GM18873 (cell line): ENCODE measurements around the gene NECTIN3.

Source experiments
- ATAC-seq: cut with Tn5 transposase; IDR thresholded peaks from one replicate; pipeline ENCODE4 v1.9.1; 2021; ENCODE audit warnings: mild to moderate bottlenecking, moderate library complexity, moderate number of reproducible peaks; ENCODE audit not compliant: unreplicated experiment, low FRiP score

NECTIN3 gene

GRCh38 chr3:111071257-111072030 lies at the start of gene NECTIN3:
Gene NECTIN3, plus strand, starts transcription at chr3:111071816. Its CDS starts 202 bp downstream, at chr3:111072018.
- no peak for ATAC-seq

DNA sequence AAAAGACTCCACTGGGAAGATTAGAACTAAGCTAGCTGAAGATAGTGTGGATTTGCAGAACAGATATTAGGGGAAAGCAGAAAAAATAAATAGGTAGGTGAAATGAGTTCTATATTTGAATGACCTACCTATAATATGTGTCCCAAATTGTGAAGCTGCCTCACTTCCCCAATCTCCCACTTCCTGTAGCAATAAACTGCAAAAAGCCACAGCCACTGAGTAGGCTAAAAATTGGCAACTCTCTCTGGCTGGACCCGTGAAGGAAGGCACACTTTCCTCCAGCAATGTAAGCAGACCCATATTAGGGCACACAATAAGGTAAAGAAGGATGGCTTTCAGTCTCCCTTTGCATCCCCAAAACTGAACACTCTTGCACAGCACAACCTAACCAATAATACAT lies 43.7 kb upstream of the NECTIN3 start:
- ATAC-seq: no peak

GRCh38 chr3:111031538-111031937 lies 40.1 kb upstream of the NECTIN3 start:
- ATAC-seq: no peak

- ATAC-seq: no peak
These were observed 38.9 kb upstream of the NECTIN3 start for GRCh38 chr3:111032677-111033076.

GRCh38 chr3:111033470-111034050 lies 38.1 kb upstream of the NECTIN3 start:
- no peak for ATAC-seq

DNA sequence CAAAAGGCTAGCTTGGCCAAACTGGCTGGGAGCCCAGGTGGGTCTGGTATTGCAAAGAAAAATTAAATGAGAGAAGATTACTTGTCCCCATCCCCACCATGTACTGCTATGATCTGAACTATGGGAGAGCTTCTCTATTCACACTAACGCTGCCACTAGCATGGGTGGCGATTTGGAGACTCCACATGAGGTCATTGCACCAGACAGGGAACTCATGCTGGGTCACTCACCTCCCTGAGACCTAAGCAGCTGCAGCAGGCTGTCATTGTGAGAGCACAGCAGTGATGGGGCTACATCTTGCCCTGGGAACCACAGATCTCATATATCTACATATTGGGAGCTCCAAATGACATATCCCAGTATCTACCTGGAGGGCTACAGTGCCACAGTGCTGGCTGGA lies 36.3 kb upstream of the NECTIN3 start:
- no peak for ATAC-seq

- ATAC-seq: no peak
These were observed 35.7 kb upstream of the NECTIN3 start for GRCh38 chr3:111035902-111036301.

DNA sequence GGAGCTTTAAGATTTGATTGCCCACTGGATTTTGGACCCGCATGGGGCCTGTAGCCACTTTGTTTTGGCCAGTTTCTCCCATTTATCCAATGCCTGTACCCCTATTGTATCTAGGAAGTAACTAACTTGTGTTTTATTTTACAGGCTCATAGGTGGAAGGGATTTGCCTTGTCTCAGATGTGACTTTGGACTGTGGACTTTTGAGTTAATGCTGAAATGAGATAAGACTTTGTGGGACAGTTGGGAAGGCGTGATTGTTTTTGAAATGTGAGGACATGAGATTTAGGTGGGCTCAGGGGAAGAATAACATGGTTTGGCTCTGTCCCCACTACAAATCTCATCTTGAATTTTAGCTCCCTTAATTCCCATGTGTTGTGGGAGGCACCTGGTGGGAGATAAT lies 30.7 kb upstream of the NECTIN3 start:
- no peak for ATAC-seq

DNA sequence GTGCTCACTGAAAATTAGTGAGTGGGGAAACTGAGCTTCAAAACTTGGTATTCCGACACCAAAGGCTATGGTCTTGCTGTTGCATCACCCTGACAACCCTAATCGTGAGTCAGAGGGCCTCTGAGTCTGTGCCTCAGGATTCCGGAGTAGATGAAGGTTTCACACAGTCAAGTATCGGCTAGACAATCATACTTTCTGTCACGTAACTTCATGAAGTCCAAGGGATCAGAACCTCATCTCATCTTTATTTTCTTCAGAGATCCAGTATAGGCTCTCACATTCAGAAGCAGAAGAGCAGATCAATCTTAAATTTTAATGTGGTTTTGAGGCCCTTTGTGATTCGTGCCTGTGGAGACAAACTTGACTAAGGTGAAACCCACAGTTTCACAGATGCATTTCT lies 26.1 kb upstream of the NECTIN3 start:
- no peak for ATAC-seq

GRCh38 chr3:111047042-111047441 lies 24.6 kb upstream of the NECTIN3 start:
- no peak for ATAC-seq

DNA sequence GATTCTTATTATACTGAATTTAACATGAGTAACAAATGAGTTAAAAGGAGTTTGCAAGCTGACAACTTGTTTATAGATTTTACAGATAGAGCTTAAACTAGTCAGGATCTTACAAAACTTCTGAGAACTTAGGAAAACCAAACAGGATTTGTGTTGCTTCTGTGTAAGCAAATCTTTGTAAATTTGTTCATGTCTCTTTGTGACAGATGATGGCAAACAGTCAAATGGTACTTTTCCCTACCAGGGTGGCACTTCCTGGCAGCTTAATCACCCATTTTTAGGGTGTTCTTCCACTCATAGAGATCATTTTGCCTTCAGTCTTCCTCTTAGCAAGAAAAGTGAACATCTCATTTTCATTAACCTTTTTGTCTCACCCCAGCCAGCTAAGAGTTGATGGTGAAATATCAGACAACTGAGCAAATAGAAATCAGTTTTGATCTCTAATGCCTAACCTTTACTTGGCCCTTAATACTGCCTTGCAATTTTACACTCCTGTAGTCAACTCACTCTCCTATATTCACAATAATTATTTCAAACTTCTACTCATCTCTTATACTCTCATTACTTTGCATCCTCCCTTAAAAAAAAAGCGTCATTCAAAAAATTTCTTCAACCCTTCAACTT lies 23.7 kb upstream of the NECTIN3 start:
- ATAC-seq: no peak

- no peak for ATAC-seq
These were observed 20.3 kb upstream of the NECTIN3 start for GRCh38 chr3:111051354-111051753.

- ATAC-seq: no peak
These were observed 3.0 kb upstream of the NECTIN3 start for GRCh38 chr3:111068574-111068973.

DNA sequence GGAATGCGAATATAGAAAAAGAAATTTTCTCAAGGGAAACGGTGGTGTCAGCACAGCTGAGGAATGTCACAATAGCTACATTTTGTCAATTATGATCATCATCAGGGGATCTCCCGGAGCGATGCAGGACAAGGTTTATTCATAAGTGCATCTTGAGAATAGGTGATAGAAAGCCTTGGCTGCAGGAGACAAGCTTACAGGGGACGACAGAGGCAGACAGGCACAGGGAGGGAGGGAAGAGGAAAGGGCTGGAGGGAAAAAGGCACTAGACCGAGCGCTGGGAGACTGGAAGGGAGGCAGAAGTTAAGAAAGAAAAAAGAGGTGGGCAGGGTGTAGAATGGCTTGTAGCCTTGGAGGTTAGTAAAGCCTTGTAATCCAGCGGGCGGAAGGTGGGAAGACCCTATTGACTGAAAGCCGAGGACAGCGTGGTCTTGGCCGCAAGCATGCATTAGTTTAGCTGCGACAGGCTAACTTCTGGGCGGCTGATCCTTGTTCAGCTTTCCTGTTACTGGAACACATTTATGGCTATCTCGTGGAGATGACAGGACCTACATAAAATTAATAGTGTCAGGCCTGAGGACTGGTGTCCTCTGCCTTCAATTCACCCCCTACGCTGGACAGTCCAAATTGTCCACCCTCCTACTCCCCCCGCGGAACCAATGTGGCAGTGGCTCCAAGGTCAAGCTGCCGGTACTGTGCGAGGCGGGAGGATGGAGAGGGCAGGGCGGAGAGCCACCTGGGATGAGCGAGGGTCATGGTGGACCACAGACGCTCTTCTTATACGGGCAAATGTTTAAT lies 1.4 kb upstream of the NECTIN3 start:
- ATAC-seq: no peak

GRCh38 chr3:111070772-111071256 lies 802 bp upstream of the NECTIN3 start:
- ATAC-seq: no peak

DNA sequence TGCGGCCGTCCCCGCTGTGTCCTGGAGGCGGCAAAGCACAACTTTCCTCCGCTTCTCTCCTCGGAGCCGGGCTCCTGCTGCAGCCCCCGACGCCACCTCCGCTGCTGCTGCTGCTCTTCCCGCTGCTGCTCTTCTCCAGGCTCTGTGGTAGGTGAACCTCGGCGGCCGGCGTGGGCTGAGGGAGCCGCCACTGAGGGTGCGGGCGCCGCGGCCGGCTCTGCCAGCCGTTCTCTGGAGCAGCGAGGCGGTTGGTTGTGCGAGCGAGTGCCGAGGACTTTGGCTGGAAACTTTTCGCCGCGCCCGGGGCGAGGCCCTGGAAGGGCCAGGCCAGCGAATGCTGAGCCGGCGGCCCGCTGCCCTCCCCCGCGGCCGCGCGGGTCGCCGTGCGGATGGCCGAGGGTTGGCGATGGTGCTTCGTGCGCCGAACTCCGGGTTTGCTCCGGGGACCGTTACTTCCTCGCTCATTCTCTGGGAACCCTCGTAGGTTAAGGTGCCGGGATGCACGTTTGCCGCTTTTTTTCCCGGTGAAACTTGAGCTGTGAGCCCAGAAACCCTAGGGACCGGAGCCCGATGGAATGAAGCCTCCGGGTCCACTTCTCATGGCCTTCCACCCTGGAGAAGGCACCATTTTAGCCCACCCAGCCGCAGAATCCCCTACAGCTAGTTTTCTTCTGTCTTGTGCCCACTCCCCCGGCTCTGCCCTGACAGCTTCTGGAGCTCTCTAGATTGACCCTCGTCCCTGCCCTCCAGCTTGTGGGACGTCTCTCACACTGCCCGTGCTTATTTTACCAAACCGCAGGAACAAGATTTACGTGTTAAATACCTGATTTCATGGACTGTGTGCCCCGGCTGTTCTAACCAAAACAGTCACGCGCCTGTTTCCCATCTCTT lies 660 bp downstream of the NECTIN3 start:
- no peak for ATAC-seq

DNA sequence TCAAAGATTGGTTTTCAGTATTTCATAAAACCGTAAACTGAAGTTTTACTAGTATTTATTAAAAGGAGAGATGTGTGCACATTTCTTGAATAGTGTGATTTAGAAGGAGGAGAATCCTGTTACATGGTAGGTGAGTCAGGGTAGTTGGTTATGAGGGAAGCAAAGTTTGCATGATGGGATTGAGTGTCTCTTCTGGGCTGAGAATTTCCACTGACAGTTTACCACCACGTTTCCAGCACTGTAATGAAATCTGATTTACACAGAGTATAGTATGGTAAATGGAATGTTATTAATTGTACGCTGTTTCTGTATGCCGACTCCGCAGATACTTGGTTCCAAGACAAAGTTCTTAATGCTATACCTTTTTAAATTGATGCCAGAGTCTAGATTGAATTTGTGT lies 1.6 kb downstream of the NECTIN3 start:
- ATAC-seq: no peak

- no peak for ATAC-seq
These were observed 5.1 kb downstream of the NECTIN3 start for GRCh38 chr3:111076732-111077131.

GRCh38 chr3:111077369-111077768 lies 5.8 kb downstream of the NECTIN3 start:
- no peak for ATAC-seq

DNA sequence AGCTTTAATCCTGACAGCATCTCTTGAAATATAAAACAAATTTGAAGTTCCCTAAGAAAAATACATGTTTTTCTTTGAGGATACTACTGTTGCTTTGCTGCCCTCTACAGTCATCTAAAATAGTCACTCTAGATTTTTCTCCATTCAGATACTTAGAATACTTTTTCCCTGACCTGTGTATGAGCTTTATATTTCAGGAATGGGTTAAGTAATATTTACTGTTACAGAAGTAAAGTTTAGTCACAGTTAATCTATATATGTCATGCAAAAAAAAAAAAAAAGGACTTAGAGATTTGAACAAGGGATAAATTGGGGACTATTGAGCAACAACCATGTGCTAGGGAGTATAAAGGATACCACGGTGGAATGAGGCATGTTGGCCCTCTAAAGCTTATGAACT lies 8.8 kb downstream of the NECTIN3 start:
- no peak for ATAC-seq
